HEK293 (cell line): ENCODE data around the gene MPEG1.

Source experiments
- BCL11B ChIP-seq: fragments of 450-650 bp; formaldehyde crosslinking; IDR thresholded peaks from 2 replicates; pipeline ENCODE4 v1.5.1; 2016; ENCODE audit warnings: low read depth, missing biosample characterization, missing genetic modification characterization
- OSR2 ChIP-seq: fragments of 450-650 bp; formaldehyde crosslinking; IDR thresholded peaks from 2 replicates; pipeline ENCODE4 v1.5.1; 2016; ENCODE audit warnings: missing biosample characterization, missing genetic modification characterization
- PRDM1 ChIP-seq: fragments of 450-650 bp; formaldehyde crosslinking; IDR thresholded peaks from 2 replicates; pipeline ENCODE4; 2016; ENCODE audit warnings: missing biosample characterization, missing genetic modification characterization
- SALL2 ChIP-seq: fragments of 450-650 bp; formaldehyde crosslinking; IDR thresholded peaks from 2 replicates; pipeline ENCODE4 v1.5.0; 2017; ENCODE audit warnings: missing biosample characterization, mild to moderate bottlenecking, missing genetic modification characterization, borderline replicate concordance
- SP3 ChIP-seq: fragments of 450-650 bp; formaldehyde crosslinking; IDR thresholded peaks from 2 replicates; pipeline ENCODE4 v1.5.1; 2016; ENCODE audit warnings: missing biosample characterization, missing genetic modification characterization
- ZBTB1 ChIP-seq: fragments of 450-650 bp; formaldehyde crosslinking; IDR thresholded peaks from 2 replicates; pipeline ENCODE4 v1.5.1; 2016; ENCODE audit warnings: missing biosample characterization, missing genetic modification characterization
- ZNF114 ChIP-seq: fragments of 450-650 bp; formaldehyde crosslinking; IDR thresholded peaks from 2 replicates; pipeline ENCODE4 v1.5.0; 2017; ENCODE audit warnings: missing biosample characterization, missing genetic modification characterization
- ZNF138 ChIP-seq: fragments of 450-650 bp; formaldehyde crosslinking; IDR thresholded peaks from 2 replicates; pipeline ENCODE4 v1.5.1; 2016; ENCODE audit warnings: missing biosample characterization, missing genetic modification characterization, borderline replicate concordance
- ZNF354C ChIP-seq: fragments of 450-650 bp; formaldehyde crosslinking; IDR thresholded peaks from 2 replicates; pipeline ENCODE4 v1.5.1; 2016; ENCODE audit warnings: missing biosample characterization, missing genetic modification characterization, low read depth, borderline replicate concordance
- ZNF510 ChIP-seq: fragments of 450-650 bp; formaldehyde crosslinking; IDR thresholded peaks from 2 replicates; pipeline ENCODE4 v1.5.1; 2018; ENCODE audit warnings: mild to moderate bottlenecking, missing genetic modification characterization, missing biosample characterization; ENCODE audit not compliant: insufficient replicate concordance
- ZNF514 ChIP-seq: fragments of 450-650 bp; formaldehyde crosslinking; IDR thresholded peaks from 2 replicates; pipeline ENCODE4 v1.5.1; 2016; ENCODE audit warnings: missing biosample characterization, missing genetic modification characterization
- ZNF549 ChIP-seq: fragments of 450-650 bp; IDR thresholded peaks from 2 replicates; pipeline ENCODE4 v1.5.1; 2018; ENCODE audit warnings: missing biosample characterization, missing genetic modification characterization, mild to moderate bottlenecking, inconsistent platforms, moderate library complexity
- ZNF555 ChIP-seq: fragments of 450-650 bp; formaldehyde crosslinking; conservative IDR thresholded peaks from 2 replicates; pipeline ENCODE4 v1.5.1; 2017; ENCODE audit warnings: missing biosample characterization, mild to moderate bottlenecking, missing genetic modification characterization, inconsistent platforms
- ZNF629 ChIP-seq: fragments of 450-650 bp; formaldehyde crosslinking; IDR thresholded peaks from 2 replicates; pipeline ENCODE4 v1.5.1; 2017; ENCODE audit warnings: missing biosample characterization, missing genetic modification characterization
- ZNF660 ChIP-seq: fragments of 450-650 bp; IDR thresholded peaks from 2 replicates; pipeline ENCODE4 v1.5.1; 2018; ENCODE audit warnings: missing biosample characterization, mild to moderate bottlenecking, missing genetic modification characterization
- ZNF664 ChIP-seq: fragments of 450-650 bp; formaldehyde crosslinking; IDR thresholded peaks from 2 replicates; pipeline ENCODE4 v1.5.1; 2016; ENCODE audit warnings: missing biosample characterization, missing genetic modification characterization
- ZNF677 ChIP-seq: fragments of 450-650 bp; IDR thresholded peaks from 2 replicates; pipeline ENCODE4 v1.5.0; 2018; ENCODE audit warnings: missing biosample characterization, mild to moderate bottlenecking, missing genetic modification characterization, moderate library complexity
- ZXDB ChIP-seq: fragments of 450-650 bp; formaldehyde crosslinking; IDR thresholded peaks from 2 replicates; pipeline ENCODE4 v1.5.1; 2016; ENCODE audit warnings: missing biosample characterization, missing genetic modification characterization
- TF ChIP-seq, protein P1 (sequence below): fragments of 450-650 bp; formaldehyde crosslinking; IDR thresholded peaks from 2 replicates; pipeline ENCODE4 v1.5.1; 2016; ENCODE audit warnings: missing biosample characterization, missing genetic modification characterization
- TF ChIP-seq, protein P2 (sequence below): fragments of 450-650 bp; formaldehyde crosslinking; IDR thresholded peaks from 2 replicates; pipeline ENCODE4 v1.5.1; 2017; ENCODE audit warnings: missing biosample characterization, missing genetic modification characterization
- TF ChIP-seq, protein P3 (sequence below): fragments of 450-650 bp; formaldehyde crosslinking; IDR thresholded peaks from 2 replicates; pipeline ENCODE4 v1.5.1; 2016; ENCODE audit warnings: missing biosample characterization, missing genetic modification characterization
- TF ChIP-seq, protein P4 (sequence below): fragments of 450-650 bp; formaldehyde crosslinking; IDR thresholded peaks from 2 replicates; pipeline ENCODE4 v1.5.0; 2017; ENCODE audit warnings: missing biosample characterization, missing genetic modification characterization, borderline replicate concordance
- TF ChIP-seq, protein P5 (sequence below): fragments of 450-650 bp; formaldehyde crosslinking; IDR thresholded peaks from 2 replicates; pipeline ENCODE4 v1.5.1; 2016; ENCODE audit warnings: missing biosample characterization, missing genetic modification characterization, low read depth
- TF ChIP-seq, protein P6 (sequence below): IDR thresholded peaks from 2 replicates; pipeline ENCODE4 v1.6.1; 2011; ENCODE audit warnings: mild to moderate bottlenecking, low read depth, low read length, borderline replicate concordance

MPEG1 gene

DNA sequence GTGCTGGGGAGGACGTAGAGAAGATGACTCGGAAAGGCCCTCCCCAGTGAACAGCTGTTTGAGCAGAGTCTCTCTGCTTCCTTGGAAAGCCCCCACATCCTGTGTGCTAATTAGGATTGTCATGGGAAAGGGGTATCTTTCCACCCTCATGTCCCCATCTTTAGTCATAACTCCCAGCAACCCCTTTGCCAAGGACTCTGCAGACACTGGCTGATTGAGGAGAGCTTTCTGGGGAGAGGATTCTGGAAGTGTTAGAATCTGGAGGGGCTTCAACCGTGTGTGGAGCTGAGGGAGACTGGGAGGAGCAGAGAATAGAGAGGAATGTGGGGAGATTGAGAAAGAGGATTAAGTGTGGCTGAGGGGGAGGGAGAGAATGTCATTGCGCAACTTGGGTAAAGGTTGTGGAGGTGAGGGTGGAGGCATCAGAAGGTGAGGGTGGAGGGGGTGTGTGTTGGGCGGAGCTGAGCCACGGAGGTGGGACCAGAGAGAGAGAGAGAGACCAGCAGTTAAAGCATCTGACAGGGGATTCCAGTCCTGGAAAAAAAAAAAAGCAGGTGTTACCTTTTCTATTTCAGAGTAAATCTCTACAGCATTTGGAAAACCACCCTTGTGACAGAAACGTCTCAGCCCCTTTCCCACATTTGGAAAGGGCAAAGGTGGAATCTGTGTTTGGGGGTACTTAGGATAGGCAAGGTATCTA, 38.6 kb downstream of the MPEG1 start (continued):
- TF ChIP-seq, protein P1, sequence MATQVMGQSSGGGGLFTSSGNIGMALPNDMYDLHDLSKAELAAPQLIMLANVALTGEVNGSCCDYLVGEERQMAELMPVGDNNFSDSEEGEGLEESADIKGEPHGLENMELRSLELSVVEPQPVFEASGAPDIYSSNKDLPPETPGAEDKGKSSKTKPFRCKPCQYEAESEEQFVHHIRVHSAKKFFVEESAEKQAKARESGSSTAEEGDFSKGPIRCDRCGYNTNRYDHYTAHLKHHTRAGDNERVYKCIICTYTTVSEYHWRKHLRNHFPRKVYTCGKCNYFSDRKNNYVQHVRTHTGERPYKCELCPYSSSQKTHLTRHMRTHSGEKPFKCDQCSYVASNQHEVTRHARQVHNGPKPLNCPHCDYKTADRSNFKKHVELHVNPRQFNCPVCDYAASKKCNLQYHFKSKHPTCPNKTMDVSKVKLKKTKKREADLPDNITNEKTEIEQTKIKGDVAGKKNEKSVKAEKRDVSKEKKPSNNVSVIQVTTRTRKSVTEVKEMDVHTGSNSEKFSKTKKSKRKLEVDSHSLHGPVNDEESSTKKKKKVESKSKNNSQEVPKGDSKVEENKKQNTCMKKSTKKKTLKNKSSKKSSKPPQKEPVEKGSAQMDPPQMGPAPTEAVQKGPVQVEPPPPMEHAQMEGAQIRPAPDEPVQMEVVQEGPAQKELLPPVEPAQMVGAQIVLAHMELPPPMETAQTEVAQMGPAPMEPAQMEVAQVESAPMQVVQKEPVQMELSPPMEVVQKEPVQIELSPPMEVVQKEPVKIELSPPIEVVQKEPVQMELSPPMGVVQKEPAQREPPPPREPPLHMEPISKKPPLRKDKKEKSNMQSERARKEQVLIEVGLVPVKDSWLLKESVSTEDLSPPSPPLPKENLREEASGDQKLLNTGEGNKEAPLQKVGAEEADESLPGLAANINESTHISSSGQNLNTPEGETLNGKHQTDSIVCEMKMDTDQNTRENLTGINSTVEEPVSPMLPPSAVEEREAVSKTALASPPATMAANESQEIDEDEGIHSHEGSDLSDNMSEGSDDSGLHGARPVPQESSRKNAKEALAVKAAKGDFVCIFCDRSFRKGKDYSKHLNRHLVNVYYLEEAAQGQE (tag by site-specific recombination) = no peak
- TF ChIP-seq SP3 (tag by site-specific recombination) (peak; percentile 44), ZNF629 (no peak), SALL2 (tag by site-specific recombination) (no peak), ZBTB1 (no peak), ZNF114 (tag by site-specific recombination) (no peak), ZNF677 (tag by site-specific recombination) (no peak), ZXDB (tag by site-specific recombination) (no peak), OSR2 (no peak), ZNF354C (tag by site-specific recombination) (no peak), ZNF510 (no peak), ZNF514 (tag by site-specific recombination) (no peak), ZNF549 (tag by site-specific recombination) (no peak), ZNF664 (no peak), ZNF660 (tag by site-specific recombination) (no peak), PRDM1 (tag by site-specific recombination) (peak; percentile 64), ZNF555 (tag by site-specific recombination) (no peak), BCL11B (tag by site-specific recombination) (no peak), ZNF138 (tag by site-specific recombination) (no peak)
- TF ChIP-seq, protein P2, sequence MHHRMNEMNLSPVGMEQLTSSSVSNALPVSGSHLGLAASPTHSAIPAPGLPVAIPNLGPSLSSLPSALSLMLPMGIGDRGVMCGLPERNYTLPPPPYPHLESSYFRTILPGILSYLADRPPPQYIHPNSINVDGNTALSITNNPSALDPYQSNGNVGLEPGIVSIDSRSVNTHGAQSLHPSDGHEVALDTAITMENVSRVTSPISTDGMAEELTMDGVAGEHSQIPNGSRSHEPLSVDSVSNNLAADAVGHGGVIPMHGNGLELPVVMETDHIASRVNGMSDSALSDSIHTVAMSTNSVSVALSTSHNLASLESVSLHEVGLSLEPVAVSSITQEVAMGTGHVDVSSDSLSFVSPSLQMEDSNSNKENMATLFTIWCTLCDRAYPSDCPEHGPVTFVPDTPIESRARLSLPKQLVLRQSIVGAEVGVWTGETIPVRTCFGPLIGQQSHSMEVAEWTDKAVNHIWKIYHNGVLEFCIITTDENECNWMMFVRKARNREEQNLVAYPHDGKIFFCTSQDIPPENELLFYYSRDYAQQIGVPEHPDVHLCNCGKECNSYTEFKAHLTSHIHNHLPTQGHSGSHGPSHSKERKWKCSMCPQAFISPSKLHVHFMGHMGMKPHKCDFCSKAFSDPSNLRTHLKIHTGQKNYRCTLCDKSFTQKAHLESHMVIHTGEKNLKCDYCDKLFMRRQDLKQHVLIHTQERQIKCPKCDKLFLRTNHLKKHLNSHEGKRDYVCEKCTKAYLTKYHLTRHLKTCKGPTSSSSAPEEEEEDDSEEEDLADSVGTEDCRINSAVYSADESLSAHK = no peak
- TF ChIP-seq, protein P3, sequence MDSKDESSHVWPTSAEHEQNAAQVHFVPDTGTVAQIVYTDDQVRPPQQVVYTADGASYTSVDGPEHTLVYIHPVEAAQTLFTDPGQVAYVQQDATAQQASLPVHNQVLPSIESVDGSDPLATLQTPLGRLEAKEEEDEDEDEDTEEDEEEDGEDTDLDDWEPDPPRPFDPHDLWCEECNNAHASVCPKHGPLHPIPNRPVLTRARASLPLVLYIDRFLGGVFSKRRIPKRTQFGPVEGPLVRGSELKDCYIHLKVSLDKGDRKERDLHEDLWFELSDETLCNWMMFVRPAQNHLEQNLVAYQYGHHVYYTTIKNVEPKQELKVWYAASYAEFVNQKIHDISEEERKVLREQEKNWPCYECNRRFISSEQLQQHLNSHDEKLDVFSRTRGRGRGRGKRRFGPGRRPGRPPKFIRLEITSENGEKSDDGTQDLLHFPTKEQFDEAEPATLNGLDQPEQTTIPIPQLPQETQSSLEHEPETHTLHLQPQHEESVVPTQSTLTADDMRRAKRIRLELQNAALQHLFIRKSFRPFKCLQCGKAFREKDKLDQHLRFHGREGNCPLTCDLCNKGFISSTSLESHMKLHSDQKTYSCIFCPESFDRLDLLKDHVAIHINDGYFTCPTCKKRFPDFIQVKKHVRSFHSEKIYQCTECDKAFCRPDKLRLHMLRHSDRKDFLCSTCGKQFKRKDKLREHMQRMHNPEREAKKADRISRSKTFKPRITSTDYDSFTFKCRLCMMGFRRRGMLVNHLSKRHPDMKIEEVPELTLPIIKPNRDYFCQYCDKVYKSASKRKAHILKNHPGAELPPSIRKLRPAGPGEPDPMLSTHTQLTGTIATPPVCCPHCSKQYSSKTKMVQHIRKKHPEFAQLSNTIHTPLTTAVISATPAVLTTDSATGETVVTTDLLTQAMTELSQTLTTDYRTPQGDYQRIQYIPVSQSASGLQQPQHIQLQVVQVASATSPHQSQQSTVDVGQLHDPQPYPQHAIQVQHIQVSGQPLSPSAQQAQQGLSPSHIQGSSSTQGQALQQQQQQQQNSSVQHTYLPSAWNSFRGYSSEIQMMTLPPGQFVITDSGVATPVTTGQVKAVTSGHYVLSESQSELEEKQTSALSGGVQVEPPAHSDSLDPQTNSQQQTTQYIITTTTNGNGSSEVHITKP = 0 out of 2 replicates have a peak, but pooled peaks have one; percentile 12
- TF ChIP-seq, protein P4, sequence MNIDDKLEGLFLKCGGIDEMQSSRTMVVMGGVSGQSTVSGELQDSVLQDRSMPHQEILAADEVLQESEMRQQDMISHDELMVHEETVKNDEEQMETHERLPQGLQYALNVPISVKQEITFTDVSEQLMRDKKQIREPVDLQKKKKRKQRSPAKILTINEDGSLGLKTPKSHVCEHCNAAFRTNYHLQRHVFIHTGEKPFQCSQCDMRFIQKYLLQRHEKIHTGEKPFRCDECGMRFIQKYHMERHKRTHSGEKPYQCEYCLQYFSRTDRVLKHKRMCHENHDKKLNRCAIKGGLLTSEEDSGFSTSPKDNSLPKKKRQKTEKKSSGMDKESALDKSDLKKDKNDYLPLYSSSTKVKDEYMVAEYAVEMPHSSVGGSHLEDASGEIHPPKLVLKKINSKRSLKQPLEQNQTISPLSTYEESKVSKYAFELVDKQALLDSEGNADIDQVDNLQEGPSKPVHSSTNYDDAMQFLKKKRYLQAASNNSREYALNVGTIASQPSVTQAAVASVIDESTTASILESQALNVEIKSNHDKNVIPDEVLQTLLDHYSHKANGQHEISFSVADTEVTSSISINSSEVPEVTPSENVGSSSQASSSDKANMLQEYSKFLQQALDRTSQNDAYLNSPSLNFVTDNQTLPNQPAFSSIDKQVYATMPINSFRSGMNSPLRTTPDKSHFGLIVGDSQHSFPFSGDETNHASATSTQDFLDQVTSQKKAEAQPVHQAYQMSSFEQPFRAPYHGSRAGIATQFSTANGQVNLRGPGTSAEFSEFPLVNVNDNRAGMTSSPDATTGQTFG = no peak
- TF ChIP-seq, protein P5, sequence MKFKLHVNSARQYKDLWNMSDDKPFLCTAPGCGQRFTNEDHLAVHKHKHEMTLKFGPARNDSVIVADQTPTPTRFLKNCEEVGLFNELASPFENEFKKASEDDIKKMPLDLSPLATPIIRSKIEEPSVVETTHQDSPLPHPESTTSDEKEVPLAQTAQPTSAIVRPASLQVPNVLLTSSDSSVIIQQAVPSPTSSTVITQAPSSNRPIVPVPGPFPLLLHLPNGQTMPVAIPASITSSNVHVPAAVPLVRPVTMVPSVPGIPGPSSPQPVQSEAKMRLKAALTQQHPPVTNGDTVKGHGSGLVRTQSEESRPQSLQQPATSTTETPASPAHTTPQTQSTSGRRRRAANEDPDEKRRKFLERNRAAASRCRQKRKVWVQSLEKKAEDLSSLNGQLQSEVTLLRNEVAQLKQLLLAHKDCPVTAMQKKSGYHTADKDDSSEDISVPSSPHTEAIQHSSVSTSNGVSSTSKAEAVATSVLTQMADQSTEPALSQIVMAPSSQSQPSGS (tag by site-specific recombination) = no peak
- TF ChIP-seq, protein P6, sequence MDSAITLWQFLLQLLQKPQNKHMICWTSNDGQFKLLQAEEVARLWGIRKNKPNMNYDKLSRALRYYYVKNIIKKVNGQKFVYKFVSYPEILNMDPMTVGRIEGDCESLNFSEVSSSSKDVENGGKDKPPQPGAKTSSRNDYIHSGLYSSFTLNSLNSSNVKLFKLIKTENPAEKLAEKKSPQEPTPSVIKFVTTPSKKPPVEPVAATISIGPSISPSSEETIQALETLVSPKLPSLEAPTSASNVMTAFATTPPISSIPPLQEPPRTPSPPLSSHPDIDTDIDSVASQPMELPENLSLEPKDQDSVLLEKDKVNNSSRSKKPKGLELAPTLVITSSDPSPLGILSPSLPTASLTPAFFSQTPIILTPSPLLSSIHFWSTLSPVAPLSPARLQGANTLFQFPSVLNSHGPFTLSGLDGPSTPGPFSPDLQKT = no peak
